PC-9 (cell line): ENCODE results near the gene PSMB1.

Experiments
- EZH2 ChIP-seq: fragments of 200-600 bp; sonication (generic); IDR thresholded peaks from 2 replicates; pipeline ENCODE4 v1.8.0; 2017; ENCODE audit warnings: antibody characterized with exemption, low read depth
- TF ChIP-seq, protein P1 (sequence below): fragments of 200-600 bp; sonication (generic); conservative IDR thresholded peaks from 2 replicates; pipeline ENCODE4 v1.6.1; 2017; ENCODE audit warnings: mixed run types, antibody characterized with exemption, mild to moderate bottlenecking, moderate library complexity

DNA sequence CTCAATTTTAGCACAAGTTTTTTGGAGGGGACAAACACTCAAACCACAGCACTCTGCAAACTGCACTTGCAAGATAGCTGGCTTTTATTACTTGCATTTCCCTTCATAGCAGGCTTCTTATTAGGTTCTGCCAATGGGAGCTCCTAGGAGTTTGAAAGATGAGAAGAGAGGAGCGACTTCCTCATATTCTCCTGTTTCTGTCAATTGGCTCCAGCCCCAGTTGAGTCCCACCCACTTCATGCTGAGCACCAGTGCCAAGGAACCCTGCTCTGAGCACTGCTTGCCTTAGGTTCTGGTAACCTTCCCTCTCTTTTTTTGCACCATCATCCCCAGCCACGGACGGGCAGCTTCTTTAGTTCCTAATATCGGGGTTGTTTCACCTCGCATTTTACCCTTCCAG, 67.9 kb downstream of the PSMB1 start:
- TF ChIP-seq, protein P1, sequence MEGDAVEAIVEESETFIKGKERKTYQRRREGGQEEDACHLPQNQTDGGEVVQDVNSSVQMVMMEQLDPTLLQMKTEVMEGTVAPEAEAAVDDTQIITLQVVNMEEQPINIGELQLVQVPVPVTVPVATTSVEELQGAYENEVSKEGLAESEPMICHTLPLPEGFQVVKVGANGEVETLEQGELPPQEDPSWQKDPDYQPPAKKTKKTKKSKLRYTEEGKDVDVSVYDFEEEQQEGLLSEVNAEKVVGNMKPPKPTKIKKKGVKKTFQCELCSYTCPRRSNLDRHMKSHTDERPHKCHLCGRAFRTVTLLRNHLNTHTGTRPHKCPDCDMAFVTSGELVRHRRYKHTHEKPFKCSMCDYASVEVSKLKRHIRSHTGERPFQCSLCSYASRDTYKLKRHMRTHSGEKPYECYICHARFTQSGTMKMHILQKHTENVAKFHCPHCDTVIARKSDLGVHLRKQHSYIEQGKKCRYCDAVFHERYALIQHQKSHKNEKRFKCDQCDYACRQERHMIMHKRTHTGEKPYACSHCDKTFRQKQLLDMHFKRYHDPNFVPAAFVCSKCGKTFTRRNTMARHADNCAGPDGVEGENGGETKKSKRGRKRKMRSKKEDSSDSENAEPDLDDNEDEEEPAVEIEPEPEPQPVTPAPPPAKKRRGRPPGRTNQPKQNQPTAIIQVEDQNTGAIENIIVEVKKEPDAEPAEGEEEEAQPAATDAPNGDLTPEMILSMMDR: no peak
- no peak for TF ChIP-seq EZH2
